ENCODE data around the gene AHI1.

DNA sequence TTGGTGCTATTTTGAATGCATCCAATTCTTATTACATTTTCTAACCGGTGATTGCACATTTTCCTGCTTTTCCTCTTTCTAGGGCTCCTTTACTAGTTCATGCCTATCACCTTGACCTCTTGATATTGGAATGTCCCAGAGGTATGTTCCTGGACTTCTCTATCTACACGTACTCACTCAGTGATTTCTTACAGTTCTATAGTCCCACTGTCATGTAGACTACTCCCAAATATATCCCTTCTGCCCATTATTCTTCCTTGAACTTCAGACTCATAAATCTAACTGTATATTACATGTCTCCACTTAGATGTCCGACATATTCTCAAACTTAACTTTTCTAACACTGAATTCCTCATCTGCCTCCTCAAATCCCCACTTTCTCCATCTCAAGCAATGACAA is 7.2 kb upstream of the AHI1 start:
- TF ChIP-seq, protein P1, sequence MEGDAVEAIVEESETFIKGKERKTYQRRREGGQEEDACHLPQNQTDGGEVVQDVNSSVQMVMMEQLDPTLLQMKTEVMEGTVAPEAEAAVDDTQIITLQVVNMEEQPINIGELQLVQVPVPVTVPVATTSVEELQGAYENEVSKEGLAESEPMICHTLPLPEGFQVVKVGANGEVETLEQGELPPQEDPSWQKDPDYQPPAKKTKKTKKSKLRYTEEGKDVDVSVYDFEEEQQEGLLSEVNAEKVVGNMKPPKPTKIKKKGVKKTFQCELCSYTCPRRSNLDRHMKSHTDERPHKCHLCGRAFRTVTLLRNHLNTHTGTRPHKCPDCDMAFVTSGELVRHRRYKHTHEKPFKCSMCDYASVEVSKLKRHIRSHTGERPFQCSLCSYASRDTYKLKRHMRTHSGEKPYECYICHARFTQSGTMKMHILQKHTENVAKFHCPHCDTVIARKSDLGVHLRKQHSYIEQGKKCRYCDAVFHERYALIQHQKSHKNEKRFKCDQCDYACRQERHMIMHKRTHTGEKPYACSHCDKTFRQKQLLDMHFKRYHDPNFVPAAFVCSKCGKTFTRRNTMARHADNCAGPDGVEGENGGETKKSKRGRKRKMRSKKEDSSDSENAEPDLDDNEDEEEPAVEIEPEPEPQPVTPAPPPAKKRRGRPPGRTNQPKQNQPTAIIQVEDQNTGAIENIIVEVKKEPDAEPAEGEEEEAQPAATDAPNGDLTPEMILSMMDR (IDR thresholded peaks at IDR 0.05; ENCODE audit: low read length): no peak
- TF ChIP-seq EZH2 (optimal IDR thresholded peaks at IDR 0.05; ENCODE audit: low read depth, low read length): no peak
